WTC11 (cell line): Measurements from ENCODE around the gene CACNB4.

Experiments used
- CBFB ChIP-seq: sonication (generic); formaldehyde crosslinking; IDR thresholded peaks from 2 replicates; pipeline ENCODE4 v1.8.1; 2022; ENCODE audit warnings: mild to moderate bottlenecking, low read depth, missing genetic modification reagents
- ETV6 ChIP-seq: sonication (generic); formaldehyde crosslinking; IDR thresholded peaks from 2 replicates; pipeline ENCODE4 v1.8.1; 2022; ENCODE audit warnings: mild to moderate bottlenecking, missing genetic modification reagents
- JUN ChIP-seq: sonication (generic); formaldehyde crosslinking; IDR thresholded peaks from 2 replicates; pipeline ENCODE4 v1.8.0; 2023; ENCODE audit warnings: mild to moderate bottlenecking, missing genetic modification reagents
- KAT7 ChIP-seq: sonication (generic); formaldehyde crosslinking; IDR thresholded peaks from 2 replicates; pipeline ENCODE4 v1.8.1; 2023; ENCODE audit warnings: missing genetic modification reagents, mild to moderate bottlenecking, borderline replicate concordance
- SP1 ChIP-seq: sonication (generic); formaldehyde crosslinking; conservative IDR thresholded peaks from 2 replicates; pipeline ENCODE4 v1.8.1; 2022; ENCODE audit warnings: missing genetic modification reagents
- TEAD4 ChIP-seq: sonication (generic); formaldehyde crosslinking; IDR thresholded peaks from 2 replicates; pipeline ENCODE4 v1.8.0; 2022; ENCODE audit warnings: mild to moderate bottlenecking, missing genetic modification reagents
- ZNF263 ChIP-seq: sonication (generic); formaldehyde crosslinking; IDR thresholded peaks from 2 replicates; pipeline ENCODE4 v1.8.1; 2022; ENCODE audit warnings: low read depth, mild to moderate bottlenecking, moderate library complexity, missing genetic modification reagents
- ZNF317 ChIP-seq: sonication (generic); formaldehyde crosslinking; IDR thresholded peaks from 2 replicates; pipeline ENCODE4 v1.8.1; 2023; ENCODE audit warnings: low read depth, mild to moderate bottlenecking, moderate library complexity, missing genetic modification reagents, borderline replicate concordance
- TF ChIP-seq, protein P1 (sequence below): fragments of 200-600 bp; IDR thresholded peaks from 2 replicates; pipeline ENCODE4 v1.8.0; 2022; ENCODE audit warnings: antibody characterized with exemption
- TF ChIP-seq, protein P2 (sequence below): sonication (generic); formaldehyde crosslinking; IDR thresholded peaks from 2 replicates; pipeline ENCODE4 v1.8.1; 2022; ENCODE audit warnings: low read depth, missing genetic modification reagents, borderline replicate concordance
- TF ChIP-seq, protein P3 (sequence below): sonication (generic); formaldehyde crosslinking; IDR thresholded peaks from 2 replicates; pipeline ENCODE4 v1.8.0; 2022; ENCODE audit warnings: mild to moderate bottlenecking, missing genetic modification reagents
- TF ChIP-seq, protein P4 (sequence below): sonication (generic); formaldehyde crosslinking; IDR thresholded peaks from 2 replicates; pipeline ENCODE4 v1.8.1; 2023; ENCODE audit warnings: mild to moderate bottlenecking, missing genetic modification reagents, moderate library complexity

DNA sequence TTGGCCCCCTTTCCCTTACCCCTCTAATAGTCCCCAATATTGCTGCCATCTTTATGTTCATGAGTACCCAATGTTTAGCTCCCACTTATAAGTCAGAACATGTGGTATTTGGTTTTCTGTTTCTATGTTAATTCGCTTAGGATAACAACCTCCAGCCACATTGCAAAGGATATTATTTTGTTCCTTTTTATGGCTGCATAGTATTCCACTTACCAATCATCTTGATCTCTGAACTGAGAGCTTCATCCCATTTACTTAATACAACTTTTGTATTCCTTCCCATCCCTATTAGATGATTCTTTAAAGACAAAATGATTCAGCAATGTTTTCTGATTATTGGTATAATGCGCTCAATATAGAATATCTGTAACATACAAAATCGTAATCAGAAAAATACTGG lies 307.3 kb downstream of the CACNB4 start:
- TF ChIP-seq, protein P1, sequence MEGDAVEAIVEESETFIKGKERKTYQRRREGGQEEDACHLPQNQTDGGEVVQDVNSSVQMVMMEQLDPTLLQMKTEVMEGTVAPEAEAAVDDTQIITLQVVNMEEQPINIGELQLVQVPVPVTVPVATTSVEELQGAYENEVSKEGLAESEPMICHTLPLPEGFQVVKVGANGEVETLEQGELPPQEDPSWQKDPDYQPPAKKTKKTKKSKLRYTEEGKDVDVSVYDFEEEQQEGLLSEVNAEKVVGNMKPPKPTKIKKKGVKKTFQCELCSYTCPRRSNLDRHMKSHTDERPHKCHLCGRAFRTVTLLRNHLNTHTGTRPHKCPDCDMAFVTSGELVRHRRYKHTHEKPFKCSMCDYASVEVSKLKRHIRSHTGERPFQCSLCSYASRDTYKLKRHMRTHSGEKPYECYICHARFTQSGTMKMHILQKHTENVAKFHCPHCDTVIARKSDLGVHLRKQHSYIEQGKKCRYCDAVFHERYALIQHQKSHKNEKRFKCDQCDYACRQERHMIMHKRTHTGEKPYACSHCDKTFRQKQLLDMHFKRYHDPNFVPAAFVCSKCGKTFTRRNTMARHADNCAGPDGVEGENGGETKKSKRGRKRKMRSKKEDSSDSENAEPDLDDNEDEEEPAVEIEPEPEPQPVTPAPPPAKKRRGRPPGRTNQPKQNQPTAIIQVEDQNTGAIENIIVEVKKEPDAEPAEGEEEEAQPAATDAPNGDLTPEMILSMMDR, result no peak
- TF ChIP-seq JUN (no peak), KAT7 (CRISPR knock-in tag) (no peak), SP1 (no peak), ETV6 (CRISPR knock-in tag) (no peak), CBFB (CRISPR knock-in tag) (no peak), ZNF263 (CRISPR knock-in tag) (no peak), ZNF317 (no peak), TEAD4 (no peak)
- TF ChIP-seq, protein P2, sequence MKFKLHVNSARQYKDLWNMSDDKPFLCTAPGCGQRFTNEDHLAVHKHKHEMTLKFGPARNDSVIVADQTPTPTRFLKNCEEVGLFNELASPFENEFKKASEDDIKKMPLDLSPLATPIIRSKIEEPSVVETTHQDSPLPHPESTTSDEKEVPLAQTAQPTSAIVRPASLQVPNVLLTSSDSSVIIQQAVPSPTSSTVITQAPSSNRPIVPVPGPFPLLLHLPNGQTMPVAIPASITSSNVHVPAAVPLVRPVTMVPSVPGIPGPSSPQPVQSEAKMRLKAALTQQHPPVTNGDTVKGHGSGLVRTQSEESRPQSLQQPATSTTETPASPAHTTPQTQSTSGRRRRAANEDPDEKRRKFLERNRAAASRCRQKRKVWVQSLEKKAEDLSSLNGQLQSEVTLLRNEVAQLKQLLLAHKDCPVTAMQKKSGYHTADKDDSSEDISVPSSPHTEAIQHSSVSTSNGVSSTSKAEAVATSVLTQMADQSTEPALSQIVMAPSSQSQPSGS (CRISPR knock-in tag), result no peak
- TF ChIP-seq, protein P3, sequence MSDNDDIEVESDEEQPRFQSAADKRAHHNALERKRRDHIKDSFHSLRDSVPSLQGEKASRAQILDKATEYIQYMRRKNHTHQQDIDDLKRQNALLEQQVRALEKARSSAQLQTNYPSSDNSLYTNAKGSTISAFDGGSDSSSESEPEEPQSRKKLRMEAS, result no peak
- TF ChIP-seq, protein P4, sequence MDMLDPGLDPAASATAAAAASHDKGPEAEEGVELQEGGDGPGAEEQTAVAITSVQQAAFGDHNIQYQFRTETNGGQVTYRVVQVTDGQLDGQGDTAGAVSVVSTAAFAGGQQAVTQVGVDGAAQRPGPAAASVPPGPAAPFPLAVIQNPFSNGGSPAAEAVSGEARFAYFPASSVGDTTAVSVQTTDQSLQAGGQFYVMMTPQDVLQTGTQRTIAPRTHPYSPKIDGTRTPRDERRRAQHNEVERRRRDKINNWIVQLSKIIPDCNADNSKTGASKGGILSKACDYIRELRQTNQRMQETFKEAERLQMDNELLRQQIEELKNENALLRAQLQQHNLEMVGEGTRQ (CRISPR knock-in tag), result no peak
